Right lobe of liver (tissue), 6 donors: Measurements from ENCODE around the gene RPL27. TPM values are rescaled to one million over a fixed set of nuclear protein-coding genes. Genes with fewer than 3 reads are reported as not detected.

ENCODE experiments used
- ATAC-seq, 4 donors: fragments of 200-7000 bp; cut with Tn5 transposase; one replicate each; pipeline ENCODE4 v1.9.1; 2020; ENCODE audit warnings: mild to moderate bottlenecking in 4 of 4, moderate library complexity in 4 of 4
- DNase-seq, 3 donors: peaks; one replicate each; pipeline ENCODE4 v3.0.0-alpha.2; 2020
- H3K27ac ChIP-seq, 3 donors: fragments of 200-600 bp; one replicate each; pipeline ENCODE4 v1.8.0; 2022
- H3K27me3 ChIP-seq, 2 donors: fragments of 200-600 bp; one replicate each; pipeline ENCODE4 v1.8.0; 2022
- H3K36me3 ChIP-seq, 4 donors: fragments of 200-600 bp; sonication (generic) in 1 of 4; one replicate each; pipeline versions ENCODE4 v1.5.1 to v1.8.0; 2017 to 2022; ENCODE audit warnings: control low read depth in 1 of 4
- H3K4me1 ChIP-seq, 4 donors: fragments of 200-600 bp; sonication (generic) in 1 of 4; one replicate each; pipeline versions ENCODE4 v1.5.1 to v1.8.0; 2017 to 2022; ENCODE audit warnings: control low read depth in 1 of 4
- H3K4me3 ChIP-seq, 3 donors: fragments of 200-600 bp; one replicate each; pipeline ENCODE4 v1.8.0; 2022
- H3K9me3 ChIP-seq, 4 donors: fragments of 200-600 bp; sonication (generic) in 1 of 4; one replicate each; pipeline versions ENCODE4 v1.5.1 to v1.8.0; 2017 to 2022; ENCODE audit warnings: control low read depth in 1 of 4
- CTCF ChIP-seq, 4 donors: fragments of 200-600 bp in 3 of 4; fragments of 450-650 bp in 1 of 4; IDR thresholded peaks; one replicate each; pipeline versions ENCODE4 v1.5.1 to v1.8.0; 2016 to 2022; ENCODE audit warnings: antibody characterized with exemption in 4 of 4, mild to moderate bottlenecking in 2 of 4
- POLR2A ChIP-seq: fragments of 450-650 bp; IDR thresholded peaks from one replicate; pipeline ENCODE4 v1.6.1; 2017; ENCODE audit warnings: antibody characterized with exemption, mild to moderate bottlenecking
- WGBS: methylation state at CpG from one replicate; pipeline ENCODE4 v1.1.6; 2018; ENCODE audit warnings: low coverage, low lambda C conversion rate; ENCODE audit not compliant: insufficient coverage; ENCODE audit errors: missing lambda C conversion rate; 5-methylcytosine and 5-hydroxymethylcytosine counted together
- intact Hi-C, 2 donors: fragments of 100-400 bp; cut with DNase I; formaldehyde crosslinking; loops; one replicate each; pipeline versions ENCODE4 v1.11.2 to v1.14.1; 2022
- total RNA-seq, 6 experiments: library from RNA; depleted of rRNA in 2 of 6; stranded (reverse); fragments of >200 nt in 2 of 6; fragmentation: NEBNext Ultra II Directional in 3 of 6; extraction: Animal tissue kit (Norgen Biotek cat#: 25700) in 3 of 6; gene quantifications; one replicate each; pipeline versions ENCODE4 v1.1.0 to v1.2.4, GENCODE V29; 2016 to 2023
- donor health status: DM: no; HTN: yes; CAD: no.
- donor health status: DM: no; HTN: no; CAD: no.
- donor health status: DM: no; HTN: no; CAD: no.
- donor health status: DM: no; HTN: yes; CAD: no.
- donor health status: DM: no; HTN: yes; CAD: no.

The RPL27 gene
- total RNA-seq, 6 experiments from 2014 or later = 229 to 528 (median 316) TPM

- TF ChIP-seq CTCF (IDR thresholded peaks at IDR 0.05) = no peak
- TF ChIP-seq POLR2A = no peak
- peak in 1 of 3 donors; percentile 44 for DNase-seq
- Histone ChIP-seq H3K4me3 (no peak overlapping the region), H3K9me3 (no peaks in the 10 kb centered on the region), H3K27me3 (no peaks in the 10 kb centered on the region), H3K36me3 (peaks cover 0 to 9% (median 3%) of the 10 kb centered on the region in 4 donors), H3K27ac (no peak overlapping the region), H3K4me1 (no peaks in the 10 kb centered on the region)
- 69% methylated on average over 6 of the region's 19 CpGs for WGBS
- intact Hi-C loops = loop anchor here in 1 of 2 donors (10.0 kb wide), 1 partner anchor 207 kb away; the partner anchor contains the start of gene CCDC200
- no peak for ATAC-seq
Observed at GRCh38 chr17:43018008-43018853, 20.0 kb downstream of the RPL27 start.

- Histone ChIP-seq H3K4me1 (no peaks in the 10 kb centered on the region), H3K27me3 (no peaks in the 10 kb centered on the region), H3K4me3 (no peak overlapping the region), H3K9me3 (no peaks in the 10 kb centered on the region), H3K27ac (no peak overlapping the region), H3K36me3 (peaks cover 0 to 3% (median 0%) of the 10 kb centered on the region in 4 donors)
- 29% methylated on average over 4 of the region's 4 CpGs for WGBS
- TF ChIP-seq CTCF (IDR thresholded peaks at IDR 0.05) = no peak
- TF ChIP-seq POLR2A = no peak
- DNase-seq = no peak
- intact Hi-C loops = loop anchor here in 1 of 2 donors (10.0 kb wide), 1 partner anchor 206 kb away; the partner anchor contains the start of gene CCDC200
- ATAC-seq = no peak
Observed at GRCh38 chr17:43018932-43019331, 20.7 kb downstream of the RPL27 start.

- H3K36me3 ChIP-seq = peaks cover 0 to 2% (median 0%) of the 10 kb centered on the region in 4 donors
- ATAC-seq (no peak), DNase-seq (peak in 1 of 3 donors; percentile 14)
- intact Hi-C loops = loop anchor here in 1 of 2 donors (10.0 kb wide), 1 partner anchor 205 kb away; the partner anchor contains the start of gene CCDC200
- H3K27me3 ChIP-seq = no peaks in the 10 kb centered on the region
- H3K27ac ChIP-seq = no peak overlapping the region
- H3K4me3 ChIP-seq = no peak overlapping the region
- 58% methylated on average over 6 of the region's 7 CpGs for whole genome bisulfite sequencing
- TF ChIP-seq CTCF (IDR thresholded peaks at IDR 0.05) = no peak
- TF ChIP-seq POLR2A = no peak
- H3K9me3 ChIP-seq = no peaks in the 10 kb centered on the region
- H3K4me1 ChIP-seq = no peaks in the 10 kb centered on the region
Observed at GRCh38 chr17:43019418-43019817, 21.2 kb downstream of the RPL27 start.

GRCh38 chr17:43020030-43020621, 21.9 kb downstream of the RPL27 start:
- no peaks in the 10 kb centered on the region for H3K36me3 ChIP-seq
- DNase-seq (peak in 1 of 3 donors; percentile 39), ATAC-seq (no peak)
- no peak overlapping the region for H3K4me3 ChIP-seq
- H3K9me3 ChIP-seq = no peaks in the 10 kb centered on the region
- 38% methylated on average over 5 of the region's 6 CpGs for WGBS
- peak overlapping the region in 1 of 3 donors; percentile 1 for H3K27ac ChIP-seq
- H3K4me1 ChIP-seq = peaks cover 0 to 4% (median 0%) of the 10 kb centered on the region in 4 donors
- intact Hi-C loops = loop anchor here in 1 of 2 donors (10.0 kb wide), 1 partner anchor 125 kb away; no protein-coding TSS in a partner anchor
- TF ChIP-seq CTCF (IDR thresholded peaks at IDR 0.05) (no peak), POLR2A (no peak)
- no peaks in the 10 kb centered on the region for H3K27me3 ChIP-seq
